Measurements from ENCODE around the gene ERG28. TPM values are rescaled to one million over a fixed set of nuclear protein-coding genes. Genes with fewer than 3 reads are reported as not detected.
"Not testable (repeated sequence)": the region's sequence is repeated elsewhere in the genome, so short reads cannot be mapped to it uniquely, and the experiment has no call there.

Gene ERG28
- total RNA-seq, 1 experiment from 2014 or later, result 36.1 TPM

DNA sequence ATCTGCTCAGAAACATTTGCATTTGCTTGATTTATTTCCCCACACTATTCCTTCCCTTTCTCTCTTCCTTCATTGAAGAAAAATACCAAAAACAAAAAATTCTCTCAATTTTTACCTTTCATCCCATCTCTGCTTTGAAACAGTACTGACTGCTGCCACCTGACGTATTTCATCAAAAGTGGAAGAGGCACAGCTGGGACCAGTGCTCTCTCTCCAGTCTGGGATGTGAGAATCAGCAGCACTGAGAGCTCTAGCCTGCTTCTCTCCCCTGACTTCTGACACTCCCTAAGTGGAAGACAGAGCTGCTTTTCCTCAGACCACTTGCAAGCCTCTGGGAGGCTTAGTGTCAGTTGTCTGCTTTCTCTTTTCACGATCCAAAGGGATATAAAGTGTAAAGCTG is 37.2 kb upstream of the ERG28 start:
- peaks cover 27% of the 10 kb centered on the region for H3K36me3 Mint-ChIP-seq (ENCODE audit: insufficient read depth, unreplicated experiment)
- H3K9me3 Mint-ChIP-seq (ENCODE audit: unreplicated experiment), result peaks cover 10% of the 10 kb centered on the region
- Histone ChIP-seq H3K36me3 (ENCODE audit: control insufficient read depth, insufficient read depth, low read length) (no peaks in the 10 kb centered on the region; the same call in 1 of the 2 replicates), H3K27me3 (replicated peaks; ENCODE audit: control insufficient read depth, insufficient read depth, low read length) (no peaks in the 10 kb centered on the region), H3K4me3 (ENCODE audit: low read depth, low read length) (no peak overlapping the region), H3K9me3 (0 out of 2 replicates have a peak, but pooled peaks cover 2% of the 10 kb centered on the region), H3K4me1 (no peaks in the 10 kb centered on the region)
- ChIA-PET CTCF (interaction anchor here (0.6 to 1.7 kb wide), 3 partner anchors 11 to 285 kb away, joined by 3 to 5 read pairs (median 3); no protein-coding TSS in a partner anchor), POLR2A (no interaction called here)
- no peaks in the 10 kb centered on the region for H3K4me1 Mint-ChIP-seq (ENCODE audit: low read depth, unreplicated experiment)
- no TSS peak for BruUV-seq (replicated peaks)
- H3K27me3 Mint-ChIP-seq (ENCODE audit: insufficient read depth, unreplicated experiment), result no peaks in the 10 kb centered on the region
- DNase-seq, result no peak
- intact Hi-C loops (cut with micrococcal nuclease; ENCODE audit: unreplicated experiment), result no loop called here
- H3K4me3 Mint-ChIP-seq (ENCODE audit: unreplicated experiment), result no peak overlapping the region
- TF ChIP-seq, protein P1, sequence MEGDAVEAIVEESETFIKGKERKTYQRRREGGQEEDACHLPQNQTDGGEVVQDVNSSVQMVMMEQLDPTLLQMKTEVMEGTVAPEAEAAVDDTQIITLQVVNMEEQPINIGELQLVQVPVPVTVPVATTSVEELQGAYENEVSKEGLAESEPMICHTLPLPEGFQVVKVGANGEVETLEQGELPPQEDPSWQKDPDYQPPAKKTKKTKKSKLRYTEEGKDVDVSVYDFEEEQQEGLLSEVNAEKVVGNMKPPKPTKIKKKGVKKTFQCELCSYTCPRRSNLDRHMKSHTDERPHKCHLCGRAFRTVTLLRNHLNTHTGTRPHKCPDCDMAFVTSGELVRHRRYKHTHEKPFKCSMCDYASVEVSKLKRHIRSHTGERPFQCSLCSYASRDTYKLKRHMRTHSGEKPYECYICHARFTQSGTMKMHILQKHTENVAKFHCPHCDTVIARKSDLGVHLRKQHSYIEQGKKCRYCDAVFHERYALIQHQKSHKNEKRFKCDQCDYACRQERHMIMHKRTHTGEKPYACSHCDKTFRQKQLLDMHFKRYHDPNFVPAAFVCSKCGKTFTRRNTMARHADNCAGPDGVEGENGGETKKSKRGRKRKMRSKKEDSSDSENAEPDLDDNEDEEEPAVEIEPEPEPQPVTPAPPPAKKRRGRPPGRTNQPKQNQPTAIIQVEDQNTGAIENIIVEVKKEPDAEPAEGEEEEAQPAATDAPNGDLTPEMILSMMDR (IDR thresholded peaks at IDR 0.05; ENCODE audit: insufficient read depth in 1 of 2, low read depth in 1 of 2, low read length in 1 of 2, severe bottlenecking in 1 of 2, unreplicated experiment in 1 of 2), result no peak
- no peak overlapping the region for H3K27ac Mint-ChIP-seq (ENCODE audit: unreplicated experiment)

DNA sequence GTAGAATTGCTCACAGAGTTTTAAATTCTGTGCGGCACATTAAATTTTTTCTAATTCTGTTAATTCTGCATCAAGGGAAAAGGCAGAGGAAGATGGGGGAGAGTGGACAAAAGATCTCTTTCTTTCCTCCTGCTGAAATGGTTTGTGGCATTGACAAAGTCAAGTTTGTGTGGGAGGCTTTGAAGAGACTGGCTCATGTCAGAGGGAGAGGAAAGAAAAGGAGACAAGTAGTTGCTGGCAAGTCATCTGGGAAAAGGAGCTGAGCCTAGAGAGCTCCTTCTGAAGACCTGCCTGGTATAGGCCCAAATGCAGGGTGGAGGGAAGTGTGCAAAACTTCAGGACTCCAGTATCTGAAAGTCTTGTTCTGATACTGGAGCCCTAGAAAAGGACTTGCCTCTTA is 36.7 kb upstream of the ERG28 start:
- H3K4me1 Mint-ChIP-seq (ENCODE audit: low read depth, unreplicated experiment), result no peaks in the 10 kb centered on the region

DNA sequence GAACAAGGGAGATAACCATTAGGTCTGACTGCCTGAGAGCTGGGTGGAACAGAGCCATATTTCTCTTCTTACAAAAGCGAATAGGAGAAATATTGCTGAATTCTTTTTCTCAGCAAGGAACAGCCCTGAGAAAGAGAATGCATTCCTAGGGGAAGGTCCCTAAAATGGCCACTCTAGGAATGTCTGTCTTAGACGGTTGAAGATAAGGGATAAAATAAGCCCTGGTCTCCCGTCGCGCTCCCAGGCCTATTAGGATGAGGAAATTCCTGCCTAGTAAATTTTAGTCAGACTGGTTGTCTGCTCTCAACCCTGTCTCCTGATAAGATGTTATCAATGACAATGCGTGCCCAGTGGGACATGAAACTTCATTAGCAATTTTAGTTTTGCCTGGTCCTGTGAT is 34.3 kb upstream of the ERG28 start:
- H3K4me3 ChIP-seq (ENCODE audit: low read depth, low read length); H3K4me1 ChIP-seq; BruUV-seq (replicated peaks); H3K27ac Mint-ChIP-seq (ENCODE audit: unreplicated experiment); H3K27me3 ChIP-seq (replicated peaks; ENCODE audit: control insufficient read depth, insufficient read depth, low read length); intact Hi-C loops (cut with micrococcal nuclease; ENCODE audit: unreplicated experiment); H3K36me3 ChIP-seq (ENCODE audit: control insufficient read depth, insufficient read depth, low read length); CTCF ChIA-PET; H3K4me3 Mint-ChIP-seq (ENCODE audit: unreplicated experiment); H3K4me1 Mint-ChIP-seq (ENCODE audit: low read depth, unreplicated experiment); POLR2A ChIA-PET; H3K9me3 ChIP-seq; DNase-seq; H3K27me3 Mint-ChIP-seq (ENCODE audit: insufficient read depth, unreplicated experiment): not testable (repeated sequence)
- Mint-ChIP-seq H3K9me3 (ENCODE audit: unreplicated experiment) (peaks cover 16% of the 10 kb centered on the region), H3K36me3 (ENCODE audit: insufficient read depth, unreplicated experiment) (peaks cover 42% of the 10 kb centered on the region)

More for the DNA sequence above, 36.7 kb upstream of the ERG28 start:
- Mint-ChIP-seq H3K9me3 (ENCODE audit: unreplicated experiment) (peaks cover 15% of the 10 kb centered on the region), H3K36me3 (ENCODE audit: insufficient read depth, unreplicated experiment) (peaks cover 33% of the 10 kb centered on the region), H3K4me3 (ENCODE audit: unreplicated experiment) (no peak overlapping the region), H3K27ac (ENCODE audit: unreplicated experiment) (no peak overlapping the region), H3K27me3 (ENCODE audit: insufficient read depth, unreplicated experiment) (no peaks in the 10 kb centered on the region)
- H3K9me3 ChIP-seq, result 0 out of 2 replicates have a peak, but pooled peaks cover 2% of the 10 kb centered on the region
- TF ChIP-seq, protein P1 (IDR thresholded peaks at IDR 0.05; ENCODE audit: insufficient read depth in 1 of 2, low read depth in 1 of 2, low read length in 1 of 2, severe bottlenecking in 1 of 2, unreplicated experiment in 1 of 2), result no peak
- intact Hi-C loops (cut with micrococcal nuclease; ENCODE audit: unreplicated experiment), result no loop called here
- no peaks in the 10 kb centered on the region for H3K27me3 ChIP-seq (replicated peaks; ENCODE audit: control insufficient read depth, insufficient read depth, low read length)
- no TSS peak for BruUV-seq (replicated peaks)
- DNase-seq, result no peak
- no peak overlapping the region for H3K4me3 ChIP-seq (ENCODE audit: low read depth, low read length)
- no peaks in the 10 kb centered on the region; the same call in 1 of the 2 replicates for H3K36me3 ChIP-seq (ENCODE audit: control insufficient read depth, insufficient read depth, low read length)
- CTCF ChIA-PET, result interaction anchor here (1.0 to 1.7 kb wide), 2 partner anchors 11 to 285 kb away, joined by 3 to 5 read pairs; no protein-coding TSS in a partner anchor
- POLR2A ChIA-PET, result no interaction called here
- no peaks in the 10 kb centered on the region for H3K4me1 ChIP-seq

DNA sequence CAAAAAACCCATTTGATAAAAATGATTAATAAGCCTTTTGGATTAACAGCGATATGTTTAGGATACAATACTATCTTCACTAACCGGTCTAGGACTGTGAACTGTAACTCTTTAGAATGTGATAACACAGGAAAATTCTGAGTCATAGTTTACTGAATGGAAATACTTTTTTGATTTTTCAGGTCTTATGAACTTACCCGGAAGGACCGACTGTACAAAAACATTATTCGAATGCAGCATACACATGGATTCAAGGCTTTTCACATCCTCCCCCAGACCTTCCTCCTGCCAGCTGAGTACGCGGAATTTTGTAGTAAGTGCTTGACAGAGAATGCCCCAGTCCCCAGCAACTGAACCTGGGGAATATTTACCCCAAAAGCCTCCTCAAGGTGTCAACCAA is 29.3 kb upstream of the ERG28 start:
- Mint-ChIP-seq H3K9me3 (ENCODE audit: unreplicated experiment) (peaks cover 16% of the 10 kb centered on the region), H3K4me3 (ENCODE audit: unreplicated experiment) (no peak overlapping the region), H3K4me1 (ENCODE audit: low read depth, unreplicated experiment) (peaks cover 7% of the 10 kb centered on the region), H3K27me3 (ENCODE audit: insufficient read depth, unreplicated experiment) (no peaks in the 10 kb centered on the region), H3K36me3 (ENCODE audit: insufficient read depth, unreplicated experiment) (peaks cover 48% of the 10 kb centered on the region), H3K27ac (ENCODE audit: unreplicated experiment) (no peak overlapping the region)
- Histone ChIP-seq H3K4me1 (peaks cover 8% of the 10 kb centered on the region), H3K4me3 (ENCODE audit: low read depth, low read length) (no peak overlapping the region), H3K27me3 (replicated peaks; ENCODE audit: control insufficient read depth, insufficient read depth, low read length) (no peaks in the 10 kb centered on the region), H3K9me3 (0 out of 2 replicates have a peak, but pooled peaks cover 2% of the 10 kb centered on the region), H3K36me3 (ENCODE audit: control insufficient read depth, insufficient read depth, low read length) (no peaks in the 10 kb centered on the region)
- DNase-seq, result no peak
- intact Hi-C loops (cut with micrococcal nuclease; ENCODE audit: unreplicated experiment), result no loop called here
- ChIA-PET CTCF (no interaction called here), POLR2A (no interaction called here)
- TF ChIP-seq, protein P1 (IDR thresholded peaks at IDR 0.05; ENCODE audit: insufficient read depth in 1 of 2, low read depth in 1 of 2, low read length in 1 of 2, severe bottlenecking in 1 of 2, unreplicated experiment in 1 of 2), result no peak
- BruUV-seq (replicated peaks), result no TSS peak

Data from Caco-2 (cell line).